Spleen (tissue), 7 donors: ENCODE measurements around the gene CACNA2D3.
"Not testable (repeated sequence)": the region's sequence is repeated elsewhere in the genome, so short reads cannot be mapped to it uniquely, and the experiment has no call there.

ENCODE experiments used
- CTCF ChIP-seq, 11 experiments: fragments of 200-600 bp in 7 of 11; fragments of 450-650 bp in 4 of 11; sonication (generic) in 4 of 11; IDR thresholded peaks in 8 of 11; conservative IDR thresholded peaks in 3 of 11; 1 replicate in 7 of 11; 2 replicates in 4 of 11; pipeline versions ENCODE4 v1.4.0 to v1.8.0; 2016 to 2021; ENCODE audit warnings: antibody characterized with exemption in 11 of 11, inconsistent platforms in 4 of 11, mild to moderate bottlenecking in 1 of 11
- POLR2A ChIP-seq, 3 donors: fragments of 450-650 bp; IDR thresholded peaks; one replicate each; pipeline ENCODE4 v1.5.1; 2017; ENCODE audit warnings: antibody characterized with exemption in 3 of 3, mild to moderate bottlenecking in 1 of 3
- POLR2AphosphoS5 ChIP-seq, 3 donors: sonication (generic); formaldehyde crosslinking; IDR thresholded peaks; one replicate each; pipeline ENCODE4 v1.5.1; 2017; ENCODE audit warnings: antibody characterized with exemption in 3 of 3
- donor health status: DM: no; HTN: no; CAD: no; lungs with moderate emphysema.
- donor health status: DM: no; HTN: no; CAD: no.
- donor health status: DM: no; HTN: no; CAD: no.

- TF ChIP-seq CTCF (IDR thresholded peaks at IDR 0.05 in 8 of 11, conservative IDR thresholded peaks at IDR 0.05 in 3 of 11); POLR2A (IDR thresholded peaks at IDR 0.05); POLR2AphosphoS5 (IDR thresholded peaks at IDR 0.05): not testable (repeated sequence)
Observed at GRCh38 chr3:54116129-54116528, 6.2 kb upstream of the CACNA2D3 start.
